DLD1 (cell line): Measurements from ENCODE around the gene CDCA3.
"Not testable (repeated sequence)": the region's sequence is repeated elsewhere in the genome, so short reads cannot be mapped to it uniquely, and the experiment has no call there.

Experiments used
- in situ Hi-C: cut with HindIII; loops from 2 replicates; pipeline ENCODE4 v1.10.0; 2017; ENCODE audit warnings: low sequenced_read_pairs

CDCA3 gene

GRCh38 chr12:6851153-6851920 is at the start of gene CDCA3:
Gene CDCA3 (minus strand): TSS chr12:6851286. CDS start chr12:6850952, 334 bp downstream.
- in situ Hi-C loops = no loop called here

GRCh38 chr12:6899837-6900519 is 48.9 kb upstream of the CDCA3 start:
- in situ Hi-C loops = no loop called here

- in situ Hi-C loops = no loop called here
Measured at GRCh38 chr12:6899427-6899826, 48.3 kb upstream of the CDCA3 start.

GRCh38 chr12:6896846-6897435 is 45.9 kb upstream of the CDCA3 start:
- in situ Hi-C loops = no loop called here

- in situ Hi-C loops = no loop called here
Measured at GRCh38 chr12:6894321-6894720, 43.2 kb upstream of the CDCA3 start.

DNA sequence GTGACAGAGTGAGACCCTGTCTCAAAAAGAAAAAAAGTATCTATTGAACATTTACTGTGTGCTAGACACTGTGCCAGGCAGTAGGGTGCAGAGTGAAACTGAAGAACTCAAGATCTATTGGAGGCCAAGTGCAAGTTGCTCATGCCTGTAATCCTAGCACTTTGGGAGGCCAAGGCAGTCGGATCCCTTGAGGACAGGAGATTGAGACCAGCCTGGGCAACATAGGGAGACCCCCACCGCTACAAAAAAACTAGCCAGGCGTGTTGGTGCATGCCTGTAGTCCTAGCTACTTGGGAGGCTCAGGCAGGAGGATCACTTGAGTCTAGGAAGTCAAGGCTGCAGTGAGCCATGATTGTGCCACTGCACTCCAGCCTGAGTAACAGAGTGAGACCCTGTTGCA is 41.6 kb upstream of the CDCA3 start:
- in situ Hi-C loops = not testable (repeated sequence)

DNA sequence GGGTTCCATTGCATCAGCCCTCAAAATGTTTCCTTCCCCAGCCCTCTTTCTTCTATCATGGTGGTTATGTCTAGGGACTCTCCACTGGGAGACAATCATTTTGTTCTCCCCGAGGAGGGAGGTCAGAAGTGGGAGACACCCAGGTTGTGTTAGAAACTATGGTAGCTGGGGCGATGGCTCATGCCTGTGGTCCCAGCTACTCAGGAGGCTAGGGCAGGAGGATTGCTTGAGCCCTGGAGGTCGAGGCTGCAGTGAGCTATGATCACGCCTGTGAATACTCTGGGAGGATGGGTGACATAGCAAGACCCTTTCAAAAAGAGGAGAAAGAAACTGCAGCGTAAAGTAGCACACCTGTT is 40.5 kb upstream of the CDCA3 start:
- in situ Hi-C loops = no loop called here

- in situ Hi-C loops = no loop called here
Measured at GRCh38 chr12:6890789-6891645, 39.9 kb upstream of the CDCA3 start.

DNA sequence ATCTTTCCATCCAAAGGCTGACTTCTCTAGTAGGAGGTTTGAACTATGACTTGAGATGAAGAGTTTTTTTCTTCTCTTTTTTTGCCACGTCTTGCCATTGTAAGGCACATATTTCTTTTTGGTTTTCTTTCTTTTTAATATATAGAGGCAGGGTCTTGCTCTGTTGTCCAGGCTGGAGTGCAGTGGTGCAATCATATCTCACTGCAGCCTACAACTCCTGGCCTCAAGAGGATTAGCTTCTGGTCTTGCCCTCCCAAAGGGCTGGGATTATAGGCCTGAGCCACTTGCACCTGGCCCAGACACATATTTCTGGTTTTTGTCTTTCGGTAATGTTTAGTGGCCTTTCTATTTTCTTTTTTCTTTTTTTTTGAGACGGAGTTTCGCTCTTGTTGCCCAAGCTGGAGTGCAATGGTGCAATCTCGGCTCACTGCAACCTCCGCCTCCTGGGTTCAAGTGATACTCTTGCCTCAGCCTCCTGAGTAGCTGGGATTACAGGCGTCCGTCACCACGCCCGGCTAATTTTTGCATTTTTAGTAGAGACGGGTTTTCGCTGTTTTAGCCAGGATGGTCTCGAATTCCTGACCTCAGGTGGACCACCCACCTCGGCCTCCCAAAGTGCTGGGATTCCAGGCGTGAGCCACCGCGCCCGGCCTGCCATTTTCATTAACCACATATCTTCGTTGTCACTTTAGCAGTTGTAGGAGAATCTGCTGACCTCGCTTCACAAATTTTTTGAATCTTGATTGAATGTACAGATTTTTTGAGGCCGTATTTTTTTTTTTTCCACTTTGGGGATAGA is 38.9 kb upstream of the CDCA3 start:
- in situ Hi-C loops = not testable (repeated sequence)

DNA sequence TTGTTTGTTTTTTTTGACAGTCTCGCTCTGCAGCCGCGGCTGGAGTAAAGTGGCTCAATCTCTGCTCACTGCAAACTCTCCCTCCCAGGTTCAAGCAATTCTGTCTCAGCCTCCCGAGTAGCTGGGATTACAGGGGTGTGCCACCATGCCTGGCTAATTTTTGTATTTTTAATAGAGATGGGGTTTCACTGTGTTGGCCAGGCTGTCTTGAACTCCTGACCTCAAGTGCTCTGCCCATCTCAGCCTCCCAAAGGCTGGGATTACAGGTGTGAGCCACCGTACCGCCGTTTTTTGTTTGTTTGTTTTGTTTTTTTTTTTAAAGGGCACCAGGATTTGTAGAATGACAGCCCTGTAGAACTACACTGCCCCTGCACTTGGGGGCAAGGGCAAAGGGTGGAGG is 37.7 kb upstream of the CDCA3 start:
- in situ Hi-C loops = not testable (repeated sequence)

GRCh38 chr12:6888360-6888759 is 37.3 kb upstream of the CDCA3 start:
- in situ Hi-C loops = no loop called here

GRCh38 chr12:6887460-6887859 is 36.4 kb upstream of the CDCA3 start:
- in situ Hi-C loops = no loop called here

DNA sequence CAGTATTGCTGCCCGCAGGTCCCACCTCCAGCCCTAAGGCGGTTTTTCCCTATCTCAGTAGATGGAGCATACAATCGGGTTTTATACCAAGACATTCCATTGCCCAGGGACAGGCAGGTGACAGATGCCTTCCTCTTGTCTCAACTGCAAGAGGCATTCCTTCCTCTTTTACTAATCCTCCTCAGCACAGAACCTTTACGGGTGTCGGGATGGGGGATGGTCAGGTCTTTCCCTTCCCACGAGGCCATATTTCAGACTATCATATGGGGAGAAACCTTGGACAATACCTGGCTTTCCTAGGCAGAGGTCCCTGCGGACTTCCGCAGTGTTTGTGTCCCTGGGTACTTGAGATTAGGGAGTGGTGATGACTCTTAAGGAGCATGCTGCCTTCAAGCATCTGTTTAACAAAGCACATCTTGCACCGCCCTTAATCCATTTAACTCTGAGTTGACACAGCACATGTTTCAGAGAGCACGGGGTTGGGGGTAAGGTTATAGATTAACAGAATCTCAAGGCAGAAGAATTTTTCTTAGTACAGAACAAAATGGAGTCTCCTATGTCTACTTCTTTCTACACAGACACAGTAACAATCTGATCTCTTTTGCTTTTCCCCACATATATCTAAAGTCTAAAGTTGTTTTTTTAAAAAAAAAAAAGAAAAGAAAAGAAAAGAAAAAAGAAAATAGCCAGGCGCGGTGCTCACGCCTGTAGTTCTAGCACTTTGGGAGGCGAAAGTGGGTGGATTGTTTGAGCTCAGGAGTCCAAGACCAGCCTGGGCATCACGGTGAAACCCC is 35.3 kb upstream of the CDCA3 start:
- in situ Hi-C loops = not testable (repeated sequence)

DNA sequence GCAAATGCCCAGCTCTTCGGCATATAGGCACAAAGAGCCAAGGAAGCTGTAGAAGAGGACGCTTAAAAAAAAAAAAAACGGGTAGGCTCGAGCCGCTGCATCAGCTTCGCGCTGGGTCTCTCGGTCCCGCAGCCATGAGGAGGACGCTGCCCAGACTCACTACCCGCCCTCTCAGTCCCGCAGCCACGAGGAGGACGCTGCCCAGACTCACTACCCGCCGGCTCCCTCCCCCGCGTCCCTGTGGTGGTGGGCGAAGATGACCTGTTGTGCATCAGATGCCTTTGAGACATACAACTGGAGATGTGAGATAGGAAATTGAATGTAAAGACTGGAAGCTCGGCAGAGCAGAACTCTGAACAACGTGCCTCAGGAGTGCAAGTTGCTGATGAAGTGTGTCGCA is 33.5 kb upstream of the CDCA3 start:
- in situ Hi-C loops = no loop called here

- in situ Hi-C loops = no loop called here
Measured at GRCh38 chr12:6883683-6884082, 32.6 kb upstream of the CDCA3 start.

DNA sequence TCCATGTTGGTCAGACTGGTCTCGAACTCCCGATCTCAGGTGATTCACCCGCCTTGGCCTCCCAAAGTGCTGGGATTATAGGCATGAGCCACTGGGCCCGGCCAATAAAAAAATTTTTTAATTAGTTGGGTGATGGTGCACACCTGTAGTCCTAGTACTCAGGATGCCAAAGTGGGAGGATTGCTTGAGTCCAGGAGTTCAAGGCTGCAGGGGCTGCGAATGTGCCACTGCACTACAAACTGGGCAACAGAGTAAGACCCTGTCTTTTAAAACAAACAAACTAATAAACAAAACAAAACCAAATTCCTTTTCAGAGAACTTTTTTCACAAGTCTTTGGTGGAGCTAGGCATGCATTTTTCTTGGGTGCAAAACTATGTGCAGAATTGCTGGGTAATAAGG is 32.2 kb upstream of the CDCA3 start:
- in situ Hi-C loops = no loop called here

DNA sequence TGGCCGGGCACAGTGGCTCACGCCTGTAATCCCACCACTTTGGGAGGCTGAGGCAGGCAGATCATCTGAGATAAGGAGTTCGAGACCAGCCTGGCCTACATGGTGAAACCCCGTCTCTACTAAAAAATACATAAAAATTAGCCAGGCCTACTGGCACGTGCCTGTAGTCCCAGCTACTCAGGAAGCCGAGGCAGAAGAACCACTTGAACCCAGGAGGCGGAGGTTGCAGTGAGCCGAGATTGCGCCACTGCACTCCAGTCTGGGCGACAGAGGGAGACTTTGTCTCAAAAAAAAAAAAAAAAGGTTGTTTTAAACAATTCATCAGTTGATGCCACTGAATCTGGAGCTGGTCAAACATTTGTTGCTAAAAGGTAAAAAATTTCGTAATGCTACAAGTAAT is 28.7 kb upstream of the CDCA3 start:
- in situ Hi-C loops = not testable (repeated sequence)

GRCh38 chr12:6874015-6874368 is 22.9 kb upstream of the CDCA3 start:
- in situ Hi-C loops = not testable (repeated sequence)

- in situ Hi-C loops = no loop called here
Measured at GRCh38 chr12:6873094-6874014, 22.3 kb upstream of the CDCA3 start, which contains the start of gene SPSB2. Gene SPSB2 (minus strand): TSS chr12:6873303. CDS start chr12:6872901, 402 bp downstream.
